HG02623 (cell line): ENCODE data around the gene AP1S3.
"Not testable (repeated sequence)": the region's sequence is repeated elsewhere in the genome, so short reads cannot be mapped to it uniquely, and the experiment has no call there.

Source experiments
- ATAC-seq: cut with Tn5 transposase; IDR thresholded peaks from one replicate; pipeline ENCODE4 v1.9.1; 2021; ENCODE audit warnings: moderate library complexity; ENCODE audit not compliant: unreplicated experiment

The AP1S3 gene

DNA sequence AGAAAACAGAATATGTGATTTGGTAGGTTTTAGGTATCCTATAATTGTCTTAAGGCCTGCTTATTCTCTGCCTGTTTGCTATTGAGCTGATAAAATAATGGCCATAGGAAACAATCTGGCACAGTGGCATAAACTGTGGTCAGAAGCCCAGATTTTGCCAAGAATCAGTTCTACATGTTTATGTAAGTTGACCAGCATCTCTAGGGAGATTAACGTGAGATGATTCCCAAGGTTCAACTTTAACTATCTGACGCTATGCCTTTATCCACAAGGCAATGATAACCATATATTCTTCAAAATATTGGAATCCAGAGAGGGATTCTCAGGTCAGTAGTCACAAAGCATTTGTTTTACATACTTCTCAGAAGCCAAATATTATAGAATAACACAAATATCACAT, 25.6 kb downstream of the AP1S3 start:
- ATAC-seq = no peak

DNA sequence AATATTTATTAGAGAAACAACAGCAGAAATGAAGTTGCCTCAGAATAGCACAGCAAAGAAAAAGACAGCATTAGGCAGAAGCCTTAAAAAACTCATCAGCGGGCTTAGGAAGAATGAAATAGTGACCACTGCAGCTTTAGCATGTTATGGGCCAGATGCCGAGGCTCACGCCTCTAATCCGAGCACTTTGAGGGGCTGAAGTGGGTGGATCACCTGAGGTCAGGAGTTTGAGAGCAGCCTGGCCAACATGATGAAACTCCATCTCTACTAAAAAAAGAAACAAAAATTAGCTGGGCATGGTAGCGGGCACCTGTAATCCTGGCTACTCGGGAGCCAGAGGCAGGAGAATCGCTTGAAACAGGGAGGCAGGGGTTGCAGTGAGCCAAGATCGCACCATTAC, 32.4 kb downstream of the AP1S3 start:
- no peak for ATAC-seq

DNA sequence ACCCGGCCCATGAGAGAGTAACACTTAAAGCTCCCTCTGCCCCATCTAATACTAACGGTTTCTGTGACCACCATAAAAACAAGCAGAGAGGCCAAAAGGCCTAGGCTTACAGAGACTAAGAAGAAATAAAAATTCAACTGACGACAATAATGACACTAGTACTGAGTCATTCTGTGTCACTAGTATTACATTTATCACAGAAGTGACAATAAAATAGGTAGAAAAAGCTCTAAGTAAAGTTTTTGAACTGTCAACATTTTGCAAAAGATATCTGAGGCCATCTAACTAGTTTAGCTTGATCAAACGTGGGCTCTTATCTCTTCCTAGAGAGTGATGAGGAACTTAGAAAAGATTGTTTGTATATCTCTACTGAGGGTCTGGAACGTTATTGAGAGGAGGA, 35.6 kb downstream of the AP1S3 start:
- ATAC-seq = no peak

DNA sequence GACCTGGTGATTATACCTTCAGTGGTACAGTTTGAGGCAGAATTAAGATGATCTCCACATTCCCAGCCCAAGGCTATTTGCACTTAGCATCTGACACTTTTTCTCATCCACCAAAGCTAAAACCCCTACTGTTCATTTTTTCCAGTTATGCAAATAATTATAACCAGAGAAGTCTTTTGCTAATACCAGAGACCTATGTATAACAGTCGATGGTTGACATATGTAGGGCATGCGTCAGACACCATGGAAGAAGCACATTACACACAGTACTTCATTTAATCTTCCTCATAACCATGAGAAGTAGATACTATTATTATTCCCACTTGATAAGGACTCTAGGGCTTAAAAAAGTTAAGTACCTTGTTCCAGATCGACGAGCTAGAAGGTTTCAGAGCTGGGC, 36.5 kb downstream of the AP1S3 start:
- ATAC-seq = peak; percentile 35

DNA sequence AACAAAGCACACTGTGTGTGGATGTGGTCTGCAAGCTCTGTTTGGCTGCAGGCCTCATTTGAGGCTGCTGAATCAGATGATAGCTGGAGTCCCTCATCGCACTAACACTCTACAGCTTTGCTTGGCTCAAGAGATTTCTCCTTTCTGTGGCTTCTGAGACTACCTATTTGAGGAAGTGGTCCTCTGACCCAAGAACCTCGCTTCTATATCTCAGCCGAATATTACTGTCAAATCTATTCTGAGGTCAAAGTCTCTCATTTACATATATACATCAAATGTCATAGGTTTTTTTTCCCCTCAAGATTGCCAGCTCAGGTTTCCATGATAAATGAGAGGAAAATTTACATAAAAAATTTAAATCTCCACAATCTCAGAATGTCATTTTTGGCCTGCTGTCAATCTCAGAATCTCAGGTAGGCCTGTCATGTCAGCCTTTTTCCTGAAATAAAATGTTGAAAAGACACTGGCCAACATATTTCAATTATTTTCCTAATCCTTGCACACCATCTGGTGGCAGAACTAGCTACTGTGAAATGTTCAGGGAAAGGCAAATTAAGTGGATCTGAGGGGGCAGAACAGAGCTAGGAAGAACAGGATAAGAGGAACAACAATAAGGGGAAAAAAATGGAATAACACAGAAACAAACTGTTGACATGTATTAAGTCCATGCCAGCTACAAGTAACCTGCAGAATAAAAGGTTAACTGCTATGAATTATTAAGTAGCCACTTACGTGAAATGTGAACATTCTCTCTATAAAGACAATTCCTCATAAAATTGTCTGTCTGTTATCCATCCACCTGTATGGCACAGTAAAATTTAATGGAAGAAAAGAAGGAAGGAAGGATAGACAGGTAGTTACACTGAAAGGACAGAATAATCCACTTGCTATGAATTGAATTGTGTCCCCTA, 39.3 kb downstream of the AP1S3 start:
- peak; percentile 96 for ATAC-seq

DNA sequence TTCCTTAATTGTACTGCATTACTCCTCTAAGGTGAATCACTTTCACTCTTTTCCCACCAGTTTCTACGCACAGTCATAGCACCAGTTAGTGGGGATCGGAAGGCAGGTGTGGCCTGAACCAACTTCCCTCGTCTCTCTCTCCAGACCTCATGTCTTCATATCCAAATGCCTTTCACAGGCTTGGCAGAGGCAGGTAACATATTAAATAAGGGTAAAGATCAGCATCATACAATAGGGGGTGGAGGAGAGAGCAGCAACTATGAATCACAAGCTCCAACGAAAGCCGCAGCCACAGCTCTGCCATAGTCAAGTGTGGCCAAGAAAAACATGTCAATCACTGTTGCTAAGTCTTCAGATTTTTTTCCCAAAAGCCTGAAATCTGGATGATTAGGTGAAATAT, 40.3 kb downstream of the AP1S3 start:
- ATAC-seq = no peak

DNA sequence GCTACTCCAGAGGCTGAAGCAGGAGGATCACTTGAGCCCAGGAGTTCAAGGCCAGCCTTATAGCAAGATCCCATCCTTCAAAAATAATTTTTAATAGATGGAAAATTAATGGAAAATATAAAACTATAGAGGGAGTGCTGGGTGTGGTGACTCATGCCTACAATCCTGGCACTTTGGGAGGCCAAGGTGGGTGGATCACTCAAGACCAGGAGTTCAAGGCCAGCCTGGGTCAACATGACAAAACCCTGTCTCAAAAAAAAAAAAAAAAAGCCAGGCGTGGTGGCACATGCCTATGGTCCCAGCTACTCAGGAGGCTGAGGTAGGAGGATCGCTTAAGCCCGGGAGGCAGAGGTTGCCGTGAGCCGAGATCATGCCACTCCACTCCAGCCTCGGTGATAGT, 48.0 kb downstream of the AP1S3 start:
- ATAC-seq = no peak

DNA sequence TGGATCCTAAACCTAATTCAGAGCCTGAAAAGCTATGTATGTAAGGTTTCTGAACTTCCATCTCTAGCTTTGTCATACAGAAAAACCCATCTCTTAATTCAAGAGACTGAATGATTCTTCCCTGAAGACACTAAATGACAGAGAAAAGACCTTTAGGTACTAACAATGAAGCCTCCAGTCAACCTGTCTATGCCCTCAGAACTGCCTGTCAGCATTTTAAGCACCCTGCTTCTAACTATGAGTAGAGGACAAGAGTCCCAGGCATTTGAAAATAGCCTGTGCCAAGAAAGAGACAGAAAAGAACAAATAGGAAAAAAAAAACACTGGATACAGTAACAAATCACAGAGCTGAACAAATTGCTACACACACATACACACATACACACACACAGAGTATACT, 48.6 kb downstream of the AP1S3 start:
- no peak for ATAC-seq

DNA sequence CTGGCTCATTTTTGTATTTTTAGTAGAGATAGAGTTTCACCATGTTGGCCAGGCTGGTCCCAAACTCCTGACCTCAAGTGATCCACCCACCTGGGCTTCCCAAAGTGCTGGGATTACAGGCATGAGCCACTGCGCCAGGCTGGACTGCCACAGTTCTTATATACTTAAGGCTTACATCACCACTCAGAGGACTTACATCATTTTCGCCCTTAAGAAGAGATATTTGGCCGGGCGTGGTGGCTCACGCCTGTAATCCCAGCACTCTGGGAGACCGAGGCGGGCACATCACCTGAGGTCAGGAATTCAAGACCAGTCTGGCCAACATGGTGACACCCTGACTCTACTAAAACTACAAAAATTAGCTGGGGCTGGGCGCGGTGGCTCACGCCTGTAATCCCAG, 49.3 kb downstream of the AP1S3 start:
- ATAC-seq = not testable (repeated sequence)

DNA sequence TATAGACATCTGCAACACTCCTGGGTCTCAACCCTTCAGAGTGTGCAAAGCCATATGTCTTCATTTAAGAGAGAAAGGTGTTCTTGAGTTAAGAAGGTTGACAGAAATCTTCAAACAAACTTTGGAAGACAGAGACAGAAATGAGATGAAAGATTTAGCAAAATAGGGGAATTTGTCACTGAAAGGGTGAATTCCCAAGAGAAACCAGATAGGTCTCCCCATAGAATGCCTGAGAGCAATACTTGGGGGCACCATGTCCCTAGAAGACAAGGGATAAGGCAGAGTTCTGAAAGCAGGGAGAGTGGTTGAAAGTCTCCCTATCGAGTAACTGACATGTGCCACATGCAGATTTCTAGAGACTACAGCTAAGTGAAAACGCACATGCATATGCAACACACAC, 50.0 kb downstream of the AP1S3 start:
- no peak for ATAC-seq

DNA sequence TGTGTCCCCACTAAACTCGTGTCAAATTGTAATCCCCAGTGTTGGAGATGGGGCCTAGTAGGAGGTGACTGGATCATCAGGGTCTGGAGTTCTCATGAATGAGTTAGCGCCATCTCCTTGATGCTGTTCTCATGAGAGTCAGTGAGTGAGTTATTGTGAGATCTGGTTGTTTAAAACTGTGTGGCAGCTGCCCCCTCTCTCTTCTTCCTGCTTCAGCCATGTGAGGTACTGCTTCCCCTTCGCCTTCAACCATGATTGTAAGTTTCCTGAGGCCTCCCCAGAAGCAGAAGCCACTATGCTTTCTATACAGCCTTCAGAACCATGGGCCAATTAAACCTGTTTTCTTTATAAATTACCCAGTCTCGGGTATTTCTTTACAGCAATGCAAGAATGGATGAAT, 50.4 kb downstream of the AP1S3 start:
- ATAC-seq = peak; percentile 54

DNA sequence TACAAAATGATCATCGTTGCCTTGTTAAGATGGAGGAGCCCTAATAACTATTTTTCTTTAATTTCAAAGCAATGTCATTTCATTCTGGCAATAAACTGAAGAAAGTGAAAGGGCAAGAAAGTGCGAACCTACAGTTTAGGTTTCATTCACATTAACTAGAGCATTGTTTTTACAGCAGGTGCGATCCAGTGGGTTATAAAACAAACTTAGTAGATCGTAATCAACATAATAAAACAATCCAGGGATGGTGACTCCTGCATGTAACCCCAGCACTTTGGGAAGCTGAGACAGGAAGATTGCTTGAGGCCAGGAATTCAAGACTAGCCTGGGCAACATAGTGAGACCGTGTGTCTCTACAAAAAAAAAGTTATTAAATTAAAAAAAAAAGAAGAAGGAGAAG, 51.1 kb downstream of the AP1S3 start:
- no peak for ATAC-seq

DNA sequence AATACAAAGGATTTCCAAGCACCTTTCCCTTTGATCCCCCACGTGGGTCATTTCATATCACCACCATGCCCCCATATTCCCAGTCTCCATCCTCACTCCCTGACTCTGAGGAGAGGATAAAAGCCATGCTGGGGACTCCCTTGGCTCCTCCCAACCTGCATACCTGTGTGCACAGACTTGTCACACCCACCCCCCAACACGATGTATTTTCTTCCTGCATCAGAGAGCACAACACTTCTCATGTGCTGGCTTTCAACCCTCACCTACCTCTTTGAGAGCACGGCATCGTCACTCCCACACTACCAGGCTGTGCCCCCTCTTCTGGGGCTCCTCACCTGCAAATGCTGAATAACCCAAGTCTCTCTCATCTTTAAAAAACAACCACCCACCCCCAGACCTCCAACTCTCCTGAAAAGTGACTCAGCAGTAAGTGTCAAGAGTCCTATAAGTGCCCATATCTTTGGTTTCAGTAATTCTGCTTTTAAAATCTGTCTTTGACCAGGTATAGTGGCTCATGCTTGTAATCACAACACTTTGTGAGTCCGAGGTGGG, 53.1 kb downstream of the AP1S3 start:
- no peak for ATAC-seq

DNA sequence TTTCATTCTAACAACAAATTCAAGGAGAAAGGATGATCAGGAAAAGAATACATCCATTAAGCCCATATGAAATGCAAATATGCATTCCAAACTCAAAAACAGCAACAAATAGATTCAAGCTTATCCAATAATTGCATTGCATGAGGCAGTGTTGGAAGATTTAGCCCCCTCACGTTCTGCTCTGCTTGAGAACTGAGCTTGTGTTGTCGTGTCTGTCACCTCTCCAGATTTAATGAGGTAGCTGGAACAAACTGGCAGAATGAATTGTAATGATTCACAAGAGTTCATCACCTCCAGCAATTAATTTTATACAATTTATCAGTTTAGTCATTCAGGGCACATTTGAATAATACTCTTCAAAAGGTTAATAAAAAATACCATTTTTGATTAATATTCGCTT, 54.8 kb downstream of the AP1S3 start:
- ATAC-seq = no peak

DNA sequence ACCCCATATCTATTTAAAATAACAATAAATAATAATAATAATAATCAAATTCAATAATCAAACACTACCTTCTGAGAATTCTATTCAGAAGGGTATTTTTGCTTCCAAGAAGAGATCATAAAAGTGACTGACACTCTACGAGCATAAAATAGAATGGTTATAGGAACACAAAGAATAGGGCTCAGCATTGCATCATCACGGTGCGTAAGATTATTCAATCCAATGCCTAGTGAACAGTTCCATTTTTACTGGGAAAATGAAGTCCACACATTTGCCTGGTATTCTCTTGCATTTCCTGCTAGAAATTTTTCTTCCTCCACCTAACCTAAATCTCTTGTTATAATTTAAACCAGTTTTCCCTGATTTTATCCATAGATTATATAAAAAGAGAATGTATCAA, 55.8 kb downstream of the AP1S3 start:
- ATAC-seq = no peak

DNA sequence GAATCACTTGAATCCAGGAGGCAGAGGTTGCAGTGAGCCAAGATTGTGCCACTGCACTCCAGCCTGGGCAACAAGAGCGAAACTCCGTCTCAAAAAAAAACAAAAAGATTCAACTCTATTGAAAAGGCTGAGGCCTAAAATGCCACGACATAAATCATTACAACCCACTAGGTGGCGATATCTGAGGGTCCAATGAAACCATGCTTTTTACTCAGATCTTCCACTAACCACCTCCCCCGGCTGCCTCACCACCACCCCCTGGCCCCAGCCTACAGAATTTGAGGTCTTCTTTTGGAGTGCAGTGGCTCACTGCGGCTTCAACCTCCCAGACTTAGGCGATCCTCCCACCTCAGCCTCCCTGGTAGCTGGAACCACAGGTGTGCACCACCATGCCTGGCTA, 57.5 kb downstream of the AP1S3 start:
- no peak for ATAC-seq

DNA sequence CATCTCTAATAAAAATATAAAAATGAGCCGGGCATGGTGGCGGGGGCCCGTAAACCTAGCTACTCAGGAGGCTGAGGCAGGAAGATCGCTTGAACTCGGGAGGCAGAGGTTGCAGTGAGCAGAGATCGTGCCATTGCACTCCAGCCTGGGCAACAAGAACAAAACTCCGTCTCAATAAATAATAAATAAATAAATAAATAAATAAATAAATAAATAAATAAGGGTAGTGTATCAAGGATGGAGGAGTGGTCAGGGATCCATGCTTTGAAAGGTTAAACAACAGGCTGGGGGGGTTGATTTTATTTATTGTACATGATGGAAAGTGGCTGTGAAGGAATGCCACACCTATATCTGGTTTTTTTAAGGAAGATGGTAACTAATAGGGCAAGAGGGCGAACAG, 63.2 kb downstream of the AP1S3 start:
- ATAC-seq = no peak

DNA sequence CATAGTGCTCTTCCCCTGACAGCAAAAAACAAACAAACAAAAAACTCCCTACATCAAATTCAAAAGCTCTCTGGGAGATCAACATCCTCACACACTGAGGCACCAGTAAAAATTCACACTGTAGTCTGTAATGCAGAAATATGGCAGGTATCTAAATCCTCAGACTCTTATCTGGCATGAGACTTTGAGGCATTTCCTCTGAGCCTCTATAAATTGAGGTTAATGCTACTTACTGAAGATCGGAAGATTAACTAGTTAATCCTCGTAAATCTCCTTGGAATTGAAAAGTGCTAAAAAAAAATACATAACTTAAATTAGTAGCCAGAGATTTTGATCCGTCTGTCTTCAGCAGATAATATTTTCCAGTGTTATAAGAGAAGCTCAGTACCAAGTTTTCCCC, 65.0 kb downstream of the AP1S3 start:
- no peak for ATAC-seq

DNA sequence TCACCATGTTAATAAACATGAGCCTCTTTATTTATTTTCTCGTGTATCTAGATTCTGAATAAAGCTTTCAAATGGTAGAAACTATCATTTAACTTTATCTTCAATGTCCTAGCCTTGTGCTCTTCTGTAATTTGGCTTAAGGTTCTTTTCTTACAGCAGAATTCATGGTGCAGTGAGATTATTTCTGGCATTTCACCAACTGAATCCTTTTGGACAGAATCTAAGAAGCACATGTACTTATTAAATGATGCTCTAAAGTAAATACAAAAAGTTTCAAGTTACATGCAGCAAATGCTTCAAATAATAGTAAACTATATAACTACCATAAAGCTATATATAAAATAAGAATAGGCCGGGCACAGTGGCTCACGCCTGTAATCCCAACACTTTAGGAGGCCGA, 65.9 kb downstream of the AP1S3 start:
- no peak for ATAC-seq

DNA sequence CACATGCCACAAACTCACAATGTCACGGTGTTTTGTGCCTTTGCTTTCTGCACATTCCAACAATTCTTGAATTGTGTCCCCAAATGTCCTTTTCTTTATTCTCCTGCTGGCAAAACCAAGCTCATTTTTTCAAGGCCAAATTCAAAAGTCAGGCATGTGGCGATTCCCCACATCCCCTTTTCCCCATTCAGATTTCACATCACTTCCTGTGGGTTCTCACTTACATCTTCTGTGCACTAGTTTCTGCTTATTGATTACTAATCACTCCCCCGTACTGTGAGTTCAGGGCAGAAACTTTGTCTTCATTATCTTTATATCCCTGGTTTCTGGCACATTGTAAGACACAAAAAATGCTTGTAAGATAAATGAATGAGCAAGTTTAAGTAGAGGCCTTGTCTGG, 69.2 kb downstream of the AP1S3 start:
- no peak for ATAC-seq

DNA sequence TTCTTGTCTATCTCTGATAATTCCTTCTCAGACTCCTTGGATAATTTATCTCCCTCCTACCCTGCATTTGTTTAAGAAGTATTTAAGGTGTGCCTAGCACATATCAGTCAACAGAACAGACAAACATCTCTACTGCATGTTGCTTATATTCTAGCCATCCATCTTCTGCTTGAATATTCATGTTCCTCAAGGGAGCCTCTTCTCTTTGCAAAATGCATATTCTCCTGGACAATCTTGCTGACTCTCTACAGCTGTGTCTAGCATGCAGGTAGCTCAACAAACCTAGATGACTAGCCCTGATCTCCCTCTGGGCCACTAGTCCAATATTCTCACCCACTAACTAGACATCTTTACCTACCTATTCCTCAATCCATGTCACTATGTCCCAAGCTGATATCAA, 70.0 kb downstream of the AP1S3 start:
- no peak for ATAC-seq

DNA sequence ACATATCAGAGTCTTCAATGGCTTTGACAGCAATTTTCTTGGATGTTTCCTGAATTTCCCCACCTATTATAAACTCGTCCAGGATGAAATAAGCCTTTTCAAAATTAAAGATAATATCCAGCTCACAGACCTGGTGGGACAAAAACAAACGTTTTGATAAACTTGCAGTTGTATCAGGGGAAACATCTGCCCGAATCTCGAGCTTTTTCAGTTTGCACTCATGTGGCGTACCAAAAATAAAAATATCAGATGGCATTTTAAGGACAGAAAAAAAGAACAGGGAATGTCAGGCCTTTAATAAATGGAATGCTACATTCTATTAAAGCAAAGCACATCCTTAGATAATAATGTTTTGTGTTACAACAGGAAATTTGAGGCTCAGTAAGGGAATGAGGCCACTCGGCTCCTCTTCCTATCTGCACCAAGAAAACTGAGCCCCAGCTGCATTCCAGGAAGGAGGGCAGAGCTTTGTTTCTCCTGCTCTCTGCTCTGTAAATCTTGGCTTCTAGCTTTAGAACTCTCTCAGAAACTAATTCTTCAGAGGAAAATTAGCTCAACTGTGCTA, 72.1 kb downstream of the AP1S3 start:
- ATAC-seq = no peak
